HUES64 (cell line): ENCODE data around the gene PMPCB. TPM values are rescaled to one million over a fixed set of nuclear protein-coding genes. Genes with fewer than 3 reads are reported as not detected.
A peak's percentile ranks its signal among the peaks of the same experiment; 100 is the strongest.
"Not testable (repeated sequence)": the region's sequence is repeated elsewhere in the genome, so short reads cannot be mapped to it uniquely, and the experiment has no call there.

ENCODE experiments used
- H3K27ac ChIP-seq: 2 replicates; pipeline ENCODE4 v1.7.0; 2013; ENCODE audit warnings: low read depth, low read length, inconsistent platforms
- H3K27me3 ChIP-seq: 2 replicates; pipeline ENCODE4 v1.6.1; 2013; ENCODE audit warnings: mild to moderate bottlenecking, low read length; ENCODE audit not compliant: insufficient read depth
- H3K36me3 ChIP-seq: 2 replicates; pipeline ENCODE4 v1.6.1; 2013; ENCODE audit warnings: mild to moderate bottlenecking, low read length; ENCODE audit not compliant: insufficient read depth
- H3K4me1 ChIP-seq: 2 replicates; pipeline ENCODE4 v1.6.1; 2013; ENCODE audit warnings: mild to moderate bottlenecking, low read length, moderate library complexity; ENCODE audit not compliant: insufficient read depth
- H3K4me3 ChIP-seq: 2 replicates; pipeline ENCODE4 v1.5.1; 2013; ENCODE audit warnings: mild to moderate bottlenecking, low read length, moderate library complexity
- H3K9ac ChIP-seq: 2 replicates; pipeline ENCODE4 v1.6.1; 2013; ENCODE audit warnings: mild to moderate bottlenecking, low read depth, low read length
- H3K9me3 ChIP-seq: 2 replicates; pipeline ENCODE4 v1.6.1; 2013; ENCODE audit warnings: low read depth, low read length; ENCODE audit not compliant: insufficient read depth
- WGBS: fragments of 150-250, 120-280 bp; methylation state at CpG from one replicate; pipeline ENCODE4 v1.1.7; 2013; ENCODE audit warnings: missing lambda C conversion rate; 5-methylcytosine and 5-hydroxymethylcytosine counted together
- polyA plus RNA-seq, 2 experiments: library from polyadenylated mRNA; stranded (reverse); fragments of 50-300 nt; gene quantifications; one replicate each; pipeline ENCODE4 v1.2.3, GENCODE V29; 2013

Gene PMPCB
- 62.6 TPM for polyA plus RNA-seq (2013, experiment 1 of 2)
- 68.7 TPM for polyA plus RNA-seq (2013, experiment 2 of 2)

- peak within 1 kb of the TSS; percentile 92 for H3K4me3 ChIP-seq
- H3K9me3 ChIP-seq, result no peaks in the 10 kb centered on the region
- H3K27ac ChIP-seq, result peak within 1 kb of the TSS; percentile 90
- WGBS, result 6% methylated on average over 52 of the region's 52 CpGs
- H3K27me3 ChIP-seq, result no peaks in the 10 kb centered on the region
- H3K36me3 ChIP-seq, result peaks cover 38% of the 10 kb centered on the region
- peaks cover 14% of the 10 kb centered on the region; the same call in 1 of the 2 replicates for H3K4me1 ChIP-seq
- peak within 1 kb of the TSS; percentile 86 for H3K9ac ChIP-seq
These were observed at the start of gene PMPCB for GRCh38 chr7:103296901-103297836. Gene PMPCB (plus strand): TSS chr7:103297435. CDS start chr7:103297460, 25 bp downstream.

- H3K27me3 ChIP-seq, H3K9me3 ChIP-seq, H3K9ac ChIP-seq, H3K36me3 ChIP-seq, H3K27ac ChIP-seq, H3K4me3 ChIP-seq, H3K4me1 ChIP-seq: not testable (repeated sequence)
- 71% methylated on average over 2 of the region's 3 CpGs for WGBS
These were observed 43.3 kb upstream of the PMPCB start for GRCh38 chr7:103253699-103254506.

GRCh38 chr7:103264054-103264453, 33.2 kb upstream of the PMPCB start:
- H3K4me3 ChIP-seq, H3K9ac ChIP-seq, H3K4me1 ChIP-seq, H3K9me3 ChIP-seq, H3K27me3 ChIP-seq, H3K27ac ChIP-seq, H3K36me3 ChIP-seq: not testable (repeated sequence)
- WGBS, result 92% methylated on average over 1 of the region's 2 CpGs

- H3K36me3 ChIP-seq, H3K27me3 ChIP-seq, H3K9ac ChIP-seq, H3K9me3 ChIP-seq, H3K4me1 ChIP-seq, H3K4me3 ChIP-seq, H3K27ac ChIP-seq: not testable (repeated sequence)
- 86% methylated on average over 1 of the region's 2 CpGs for WGBS
These were observed 31.0 kb upstream of the PMPCB start for GRCh38 chr7:103266229-103266628.

- H3K9me3 ChIP-seq, H3K27me3 ChIP-seq, H3K9ac ChIP-seq, H3K4me1 ChIP-seq, H3K4me3 ChIP-seq, H3K36me3 ChIP-seq, H3K27ac ChIP-seq: not testable (repeated sequence)
- WGBS, result 99% methylated on average over 3 of the region's 6 CpGs
These were observed 23.9 kb upstream of the PMPCB start for GRCh38 chr7:103273374-103273773.

GRCh38 chr7:103274867-103275266, 22.4 kb upstream of the PMPCB start:
- H3K4me3 ChIP-seq, H3K9me3 ChIP-seq, H3K9ac ChIP-seq, H3K4me1 ChIP-seq, H3K27ac ChIP-seq, H3K36me3 ChIP-seq: not testable (repeated sequence)
- H3K27me3 ChIP-seq, result peaks cover 18% of the 10 kb centered on the region
- 95% methylated on average over 24 of the region's 24 CpGs for WGBS

- H3K4me3 ChIP-seq, H3K27ac ChIP-seq, H3K9ac ChIP-seq, H3K9me3 ChIP-seq, H3K4me1 ChIP-seq, H3K36me3 ChIP-seq: not testable (repeated sequence)
- peaks cover 37% of the 10 kb centered on the region for H3K27me3 ChIP-seq
- WGBS, result 91% methylated on average over 1 of the region's 2 CpGs
These were observed 19.0 kb upstream of the PMPCB start for GRCh38 chr7:103278195-103278594.

- H3K4me1 ChIP-seq, H3K27ac ChIP-seq, H3K9me3 ChIP-seq, H3K36me3 ChIP-seq: not testable (repeated sequence)
- WGBS, result 1% methylated on average over 12 of the region's 12 CpGs
- Histone ChIP-seq H3K9ac (peak overlapping the region; percentile 65), H3K27me3 (peaks cover 37% of the 10 kb centered on the region), H3K4me3 (peak overlapping the region; percentile 65)
These were observed 17.6 kb upstream of the PMPCB start for GRCh38 chr7:103279636-103279962.

- under 1% methylated on average over 71 of the region's 71 CpGs for WGBS
These were observed 17.1 kb upstream of the PMPCB start for GRCh38 chr7:103279963-103280802.

GRCh38 chr7:103280803-103281155, 16.5 kb upstream of the PMPCB start:
- Histone ChIP-seq H3K4me3 (peak overlapping the region; percentile 65), H3K27me3 (peaks cover 37% of the 10 kb centered on the region)
- H3K36me3 ChIP-seq, H3K4me1 ChIP-seq, H3K9ac ChIP-seq, H3K27ac ChIP-seq, H3K9me3 ChIP-seq: not testable (repeated sequence)
- WGBS, result 2% methylated on average over 25 of the region's 25 CpGs

More at GRCh38 chr7:103279963-103280802, 17.1 kb upstream of the PMPCB start:
- peaks cover 37% of the 10 kb centered on the region for H3K27me3 ChIP-seq
- peak overlapping the region; percentile 65 for H3K4me3 ChIP-seq
- H3K9me3 ChIP-seq, H3K4me1 ChIP-seq, H3K36me3 ChIP-seq, H3K27ac ChIP-seq: not testable (repeated sequence)
- peak overlapping the region; percentile 65 for H3K9ac ChIP-seq
